ENCODE results near the gene ATL1.
A peak's percentile ranks its signal among the peaks of the same experiment; 100 is the strongest.
"Not testable (repeated sequence)": the region's sequence is repeated elsewhere in the genome, so short reads cannot be mapped to it uniquely, and the experiment has no call there.

Gene ATL1

DNA sequence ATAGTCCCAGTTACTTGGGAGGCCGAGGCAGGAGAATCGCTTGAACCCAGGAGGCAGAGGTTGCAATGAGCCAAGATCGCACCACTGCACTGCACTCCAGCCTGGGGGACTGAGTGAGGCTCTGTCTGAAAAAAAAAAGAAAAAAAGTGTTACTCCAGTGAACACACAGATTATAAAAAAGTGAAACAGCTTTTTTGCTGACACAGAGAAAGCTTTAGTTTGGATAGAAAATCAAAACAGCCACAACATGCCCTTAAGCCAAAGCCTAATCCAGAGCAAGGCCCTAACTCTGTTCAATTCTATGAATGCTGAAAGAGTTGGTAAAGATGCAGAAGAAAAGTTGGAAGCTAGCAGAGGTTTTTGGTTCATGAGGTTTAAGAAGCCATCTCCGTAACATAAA is 65.0 kb downstream of the ATL1 start:
- H3K27ac Mint-ChIP-seq; DNase-seq; H3K4me1 Mint-ChIP-seq; H3K9me3 Mint-ChIP-seq; ATAC-seq; H3K27me3 Mint-ChIP-seq; H3K36me3 Mint-ChIP-seq (ENCODE audit: low read depth); H3K4me3 Mint-ChIP-seq: not testable (repeated sequence)

GRCh38 chr14:50631408-50631821 is 71.5 kb downstream of the ATL1 start:
- Mint-ChIP-seq H3K9me3 (no peaks in the 10 kb centered on the region), H3K4me3 (no peak overlapping the region), H3K4me1 (no peaks in the 10 kb centered on the region), H3K27me3 (no peaks in the 10 kb centered on the region), H3K27ac (no peak overlapping the region), H3K36me3 (ENCODE audit: low read depth) (peaks cover 2% of the 10 kb centered on the region)
- no peak for ATAC-seq
- no peak for DNase-seq

- no peak overlapping the region for H3K4me3 Mint-ChIP-seq
- no peaks in the 10 kb centered on the region for H3K4me1 Mint-ChIP-seq
- no peaks in the 10 kb centered on the region for H3K27me3 Mint-ChIP-seq
- H3K27ac Mint-ChIP-seq, result no peak overlapping the region
- H3K36me3 Mint-ChIP-seq (ENCODE audit: low read depth), result peaks cover 2% of the 10 kb centered on the region
- ATAC-seq, result no peak
- no peak for DNase-seq
- no peaks in the 10 kb centered on the region for H3K9me3 Mint-ChIP-seq
Observed at GRCh38 chr14:50633954-50634353, 74.0 kb downstream of the ATL1 start.

- Mint-ChIP-seq H3K4me1 (no peaks in the 10 kb centered on the region), H3K27me3 (no peaks in the 10 kb centered on the region), H3K36me3 (ENCODE audit: low read depth) (peaks cover 2% of the 10 kb centered on the region), H3K27ac (no peak overlapping the region), H3K4me3 (no peak overlapping the region), H3K9me3 (no peaks in the 10 kb centered on the region)
- ATAC-seq, result no peak
- DNase-seq, result no peak
Observed at GRCh38 chr14:50635141-50635540, 75.2 kb downstream of the ATL1 start.

DNA sequence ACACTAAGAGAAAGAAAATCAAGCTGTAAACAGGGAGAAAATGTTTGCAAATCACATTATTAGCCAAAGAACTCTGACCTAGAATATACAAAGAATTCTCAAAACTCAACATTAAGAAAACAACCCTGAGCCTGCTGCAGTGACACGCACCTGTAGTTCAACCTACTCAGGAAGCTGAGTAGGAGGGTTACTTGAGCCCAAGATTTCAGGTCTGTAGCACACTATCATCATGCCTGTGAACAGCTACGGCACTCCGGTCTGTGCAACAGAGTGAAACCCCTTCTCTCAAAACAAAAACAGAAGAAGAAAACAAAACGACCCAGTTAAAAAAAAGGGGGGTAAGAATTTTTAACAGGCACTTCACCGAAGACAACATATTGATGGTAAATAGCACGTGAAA is 87.3 kb downstream of the ATL1 start:
- ATAC-seq, result no peak
- H3K9me3 Mint-ChIP-seq, result no peaks in the 10 kb centered on the region
- no peak overlapping the region for H3K4me3 Mint-ChIP-seq
- H3K27ac Mint-ChIP-seq, result no peak overlapping the region
- H3K4me1 Mint-ChIP-seq, result peaks cover 12% of the 10 kb centered on the region
- no peaks in the 10 kb centered on the region for H3K27me3 Mint-ChIP-seq
- DNase-seq, result no peak
- H3K36me3 Mint-ChIP-seq (ENCODE audit: low read depth), result peaks cover 7% of the 10 kb centered on the region

- DNase-seq (no peak), ATAC-seq (no peak)
- Mint-ChIP-seq H3K4me1 (peaks cover 12% of the 10 kb centered on the region), H3K27me3 (no peaks in the 10 kb centered on the region), H3K9me3 (no peaks in the 10 kb centered on the region), H3K4me3 (no peak overlapping the region), H3K36me3 (ENCODE audit: low read depth) (peaks cover 6% of the 10 kb centered on the region), H3K27ac (no peak overlapping the region)
Observed at GRCh38 chr14:50647753-50648152, 87.8 kb downstream of the ATL1 start.

GRCh38 chr14:50649691-50650090 is 89.7 kb downstream of the ATL1 start:
- Mint-ChIP-seq H3K27ac (no peak overlapping the region), H3K36me3 (ENCODE audit: low read depth) (peaks cover 3% of the 10 kb centered on the region), H3K27me3 (no peaks in the 10 kb centered on the region), H3K4me1 (peaks cover 12% of the 10 kb centered on the region), H3K9me3 (no peaks in the 10 kb centered on the region), H3K4me3 (no peak overlapping the region)
- DNase-seq, result no peak
- ATAC-seq, result no peak

GRCh38 chr14:50656776-50657175 is 96.8 kb downstream of the ATL1 start:
- no peak for ATAC-seq
- no peaks in the 10 kb centered on the region for H3K9me3 Mint-ChIP-seq
- no peak overlapping the region for H3K4me3 Mint-ChIP-seq
- no peak for DNase-seq
- peaks cover 7% of the 10 kb centered on the region for H3K36me3 Mint-ChIP-seq (ENCODE audit: low read depth)
- H3K27ac Mint-ChIP-seq, result no peak overlapping the region
- H3K27me3 Mint-ChIP-seq, result no peaks in the 10 kb centered on the region
- H3K4me1 Mint-ChIP-seq, result no peaks in the 10 kb centered on the region

GRCh38 chr14:50657753-50658152 is 97.8 kb downstream of the ATL1 start:
- DNase-seq, result no peak
- ATAC-seq, result no peak
- Mint-ChIP-seq H3K27ac (no peak overlapping the region), H3K4me3 (no peak overlapping the region), H3K9me3 (no peaks in the 10 kb centered on the region), H3K27me3 (no peaks in the 10 kb centered on the region), H3K4me1 (no peaks in the 10 kb centered on the region), H3K36me3 (ENCODE audit: low read depth) (peaks cover 8% of the 10 kb centered on the region)

- Mint-ChIP-seq H3K4me3 (no peak overlapping the region), H3K9me3 (no peaks in the 10 kb centered on the region), H3K36me3 (ENCODE audit: low read depth) (peaks cover 10% of the 10 kb centered on the region), H3K27me3 (no peaks in the 10 kb centered on the region), H3K4me1 (no peaks in the 10 kb centered on the region), H3K27ac (no peak overlapping the region)
- DNase-seq (no peak), ATAC-seq (no peak)
Observed at GRCh38 chr14:50658203-50658602, 98.3 kb downstream of the ATL1 start.

GRCh38 chr14:50659327-50659974 is 99.5 kb downstream of the ATL1 start:
- ATAC-seq, result no peak
- H3K4me1 Mint-ChIP-seq, result no peaks in the 10 kb centered on the region
- H3K27ac Mint-ChIP-seq, result no peak overlapping the region
- DNase-seq, result no peak
- H3K27me3 Mint-ChIP-seq, result no peaks in the 10 kb centered on the region
- H3K4me3 Mint-ChIP-seq, result no peak overlapping the region
- H3K9me3 Mint-ChIP-seq, result no peaks in the 10 kb centered on the region
- peaks cover 17% of the 10 kb centered on the region for H3K36me3 Mint-ChIP-seq (ENCODE audit: low read depth)

DNA sequence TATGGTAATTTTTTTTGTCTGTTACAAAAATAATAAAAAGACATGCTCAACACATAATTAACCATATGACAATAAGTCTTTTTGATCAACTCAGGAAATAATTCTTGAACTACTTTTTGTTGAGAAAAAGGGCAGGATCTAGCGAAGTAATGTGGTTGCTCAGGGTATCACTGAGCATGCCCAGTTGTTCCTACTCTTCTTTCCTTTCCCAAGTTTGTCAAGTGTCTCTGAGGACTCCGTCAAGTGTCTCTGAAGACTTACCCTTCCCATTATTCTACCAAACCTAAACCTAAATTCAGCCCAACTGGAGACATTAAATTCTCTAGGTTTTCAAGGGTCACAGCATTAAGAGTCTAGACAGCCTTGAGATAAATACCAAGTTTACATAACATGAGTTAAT is 104.6 kb downstream of the ATL1 start:
- Mint-ChIP-seq H3K36me3 (ENCODE audit: low read depth) (peaks cover 21% of the 10 kb centered on the region), H3K4me1 (peaks cover 16% of the 10 kb centered on the region)
- H3K9me3 Mint-ChIP-seq, DNase-seq, H3K4me3 Mint-ChIP-seq, ATAC-seq, H3K27ac Mint-ChIP-seq, H3K27me3 Mint-ChIP-seq: not testable (repeated sequence)

DNA sequence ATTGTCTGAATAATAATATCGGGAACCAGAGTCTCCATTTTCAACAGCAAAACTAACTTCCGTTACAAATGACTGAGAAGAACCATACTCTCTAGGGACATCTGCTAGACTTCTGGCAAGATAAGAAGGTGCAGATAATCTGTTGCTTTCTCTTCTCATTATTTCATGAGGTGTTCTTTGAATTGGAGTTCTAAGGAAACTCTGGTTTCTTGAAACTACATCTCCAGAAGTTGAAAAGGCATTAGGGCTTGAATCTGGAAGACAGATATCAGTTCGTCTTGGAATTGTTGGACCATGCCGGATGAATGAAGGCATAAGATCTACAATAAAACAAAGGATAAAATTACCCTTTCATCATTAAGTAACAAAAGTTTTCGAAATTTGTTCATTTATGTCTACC is 105.4 kb downstream of the ATL1 start:
- ATAC-seq, H3K27me3 Mint-ChIP-seq, H3K27ac Mint-ChIP-seq, H3K9me3 Mint-ChIP-seq, DNase-seq, H3K4me3 Mint-ChIP-seq: not testable (repeated sequence)
- peaks cover 21% of the 10 kb centered on the region for H3K36me3 Mint-ChIP-seq (ENCODE audit: low read depth)
- peaks cover 16% of the 10 kb centered on the region for H3K4me1 Mint-ChIP-seq

DNA sequence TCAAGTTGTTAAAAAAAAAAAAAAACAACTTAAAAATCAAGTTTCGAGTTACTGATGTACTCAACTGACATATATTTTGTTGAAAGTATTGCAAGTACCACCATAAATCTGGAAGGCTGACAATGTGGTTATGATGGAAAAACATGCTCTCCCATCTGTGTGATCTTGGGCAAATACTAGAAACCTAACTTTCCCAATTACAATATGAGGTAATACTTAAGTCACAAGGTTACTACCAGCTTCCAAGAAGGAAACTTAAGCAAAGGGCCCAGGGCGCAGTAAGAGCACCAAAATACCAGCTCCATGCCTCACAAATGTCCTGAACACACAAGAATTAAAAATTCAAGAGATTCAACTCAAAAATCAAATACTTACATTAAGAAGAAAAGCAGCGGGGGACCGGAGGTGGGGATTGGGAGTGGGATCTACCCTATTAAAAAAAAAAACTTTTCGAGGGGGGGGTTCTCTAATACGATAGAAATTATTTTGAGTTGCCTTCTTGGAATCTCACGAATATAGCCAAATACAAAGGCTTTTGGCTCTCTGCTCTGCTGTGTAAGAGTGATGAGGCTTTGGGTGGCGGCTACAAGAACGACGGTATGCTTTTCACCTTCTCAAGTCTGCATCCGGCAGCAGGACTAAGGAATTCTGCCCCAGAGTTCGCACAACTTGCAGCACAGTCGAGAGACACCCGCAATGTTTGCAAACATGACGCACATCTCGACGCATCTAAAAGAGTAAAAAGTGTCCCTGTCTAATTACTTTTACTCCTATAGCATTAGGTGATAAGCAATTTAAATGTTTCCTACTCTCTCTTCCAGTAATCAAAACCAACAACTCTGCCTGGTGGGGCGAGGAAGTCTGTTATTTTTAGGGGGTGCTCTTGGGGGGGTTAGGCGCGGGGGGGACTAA is 107.1 kb downstream of the ATL1 start:
- DNase-seq (peak; percentile 20), ATAC-seq (no peak)
- H3K4me3 Mint-ChIP-seq, result no peak overlapping the region
- H3K9me3 Mint-ChIP-seq, result no peaks in the 10 kb centered on the region
- peaks cover 14% of the 10 kb centered on the region for H3K36me3 Mint-ChIP-seq (ENCODE audit: low read depth)
- H3K27me3 Mint-ChIP-seq, result no peaks in the 10 kb centered on the region
- peak overlapping the region; percentile 70 for H3K27ac Mint-ChIP-seq
- H3K4me1 Mint-ChIP-seq, result peaks cover 16% of the 10 kb centered on the region

DNA sequence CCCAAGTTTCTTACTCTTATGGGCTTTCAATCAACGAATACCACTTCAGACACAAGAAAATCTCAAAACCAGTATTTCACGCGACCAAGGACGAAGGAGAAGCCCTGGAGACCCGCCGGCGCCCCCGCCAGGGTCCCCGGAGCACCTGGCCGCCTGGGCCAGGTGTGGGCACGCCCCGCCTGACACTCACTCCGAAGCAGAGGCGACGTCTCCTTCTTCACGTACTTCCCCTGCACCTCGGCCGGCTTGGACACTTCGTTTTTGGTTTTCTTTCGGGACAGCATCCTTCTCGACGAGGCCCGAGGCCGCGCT is 107.7 kb downstream of the ATL1 start:
- DNase-seq, result no peak
- peak; percentile 52 for ATAC-seq
- Mint-ChIP-seq H3K27ac (no peak overlapping the region), H3K27me3 (no peaks in the 10 kb centered on the region), H3K9me3 (no peaks in the 10 kb centered on the region), H3K4me1 (peaks cover 16% of the 10 kb centered on the region), H3K4me3 (no peak overlapping the region), H3K36me3 (ENCODE audit: low read depth) (peaks cover 14% of the 10 kb centered on the region)

All from activated naive CD8-positive, alpha-beta T cell treated with anti-CD3 and anti-CD28 coated beads, Interleukin-2, amount 50 U/mL, for 24 hours (primary cell).